SJCRH30 (cell line): ENCODE data around the gene PIP5KL1. TPM values are rescaled to one million over a fixed set of nuclear protein-coding genes. Genes with fewer than 3 reads are reported as not detected.

Source experiments
- DNase-seq, 2 experiments: peaks; one replicate each; pipeline ENCODE4 v3.0.0-alpha.2; 2015 to 2020
- H3K27ac ChIP-seq: fragments of 250-450 bp; sonication (Bioruptor Pico); 2 replicates; pipeline ENCODE4 v1.5.1; 2020; ENCODE audit warnings: mild to moderate bottlenecking, moderate library complexity
- H3K27me3 ChIP-seq: fragments of 250-450 bp; sonication (Bioruptor Pico); 2 replicates; pipeline ENCODE4 v1.5.1; 2020; ENCODE audit warnings: mild to moderate bottlenecking, moderate library complexity
- H3K36me3 ChIP-seq: fragments of 250-450 bp; sonication (Bioruptor Pico); 2 replicates; pipeline ENCODE4 v1.5.1; 2020; ENCODE audit warnings: mild to moderate bottlenecking, moderate library complexity
- H3K4me1 ChIP-seq: fragments of 250-450 bp; sonication (Bioruptor Pico); 2 replicates; pipeline ENCODE4 v1.5.1; 2020; ENCODE audit warnings: mild to moderate bottlenecking, moderate library complexity
- H3K4me3 ChIP-seq: fragments of 250-450 bp; sonication (Bioruptor Pico); 2 replicates; pipeline ENCODE4 v1.5.1; 2020; ENCODE audit warnings: mild to moderate bottlenecking, moderate library complexity
- H3K9me3 ChIP-seq: fragments of 250-450 bp; sonication (Bioruptor Pico); replicated peaks from 2 replicates; pipeline ENCODE4 v1.5.1; 2020; ENCODE audit warnings: mild to moderate bottlenecking, moderate library complexity
- total RNA-seq: library from RNA; depleted of rRNA; stranded (reverse); fragments of >200 nt; shearing (Covaris generic); gene quantifications from 2 replicates; pipeline ENCODE4 v1.2.3, GENCODE V29; 2014

PIP5KL1 gene
- total RNA-seq, 1 experiment from 2014 or later = 0.20 TPM

GRCh38 chr9:127934986-127935385 is 4.4 kb upstream of the PIP5KL1 start:
- Histone ChIP-seq H3K9me3 (no peaks in the 10 kb centered on the region), H3K4me3 (no peak overlapping the region), H3K27me3 (no peaks in the 10 kb centered on the region), H3K4me1 (peaks cover 18% of the 10 kb centered on the region), H3K27ac (no peak overlapping the region), H3K36me3 (no peaks in the 10 kb centered on the region)
- peak in 1 of 2 experiments; percentile 4 for DNase-seq

- H3K27me3 ChIP-seq = no peaks in the 10 kb centered on the region
- no peaks in the 10 kb centered on the region for H3K36me3 ChIP-seq
- no peak for DNase-seq
- H3K4me1 ChIP-seq = peaks cover 20% of the 10 kb centered on the region
- no peak overlapping the region for H3K4me3 ChIP-seq
- H3K27ac ChIP-seq = no peak overlapping the region
- no peaks in the 10 kb centered on the region for H3K9me3 ChIP-seq
Observed at GRCh38 chr9:127934248-127934647, 3.7 kb upstream of the PIP5KL1 start.

GRCh38 chr9:127931092-127931881 is 710 bp upstream of the PIP5KL1 start:
- H3K9me3 ChIP-seq = no peaks in the 10 kb centered on the region
- DNase-seq = peak; percentile 70 to 78
- H3K4me3 ChIP-seq = peak overlapping the region; percentile 65
- no peaks in the 10 kb centered on the region for H3K36me3 ChIP-seq
- H3K27me3 ChIP-seq = peaks cover 15% of the 10 kb centered on the region; the same call in 1 of the 2 replicates
- H3K27ac ChIP-seq = peak overlapping the region; percentile 39
- peaks cover 14% of the 10 kb centered on the region; the same call in 1 of the 2 replicates for H3K4me1 ChIP-seq

- DNase-seq = no peak
- H3K36me3 ChIP-seq = no peaks in the 10 kb centered on the region
- no peaks in the 10 kb centered on the region for H3K9me3 ChIP-seq
- H3K4me1 ChIP-seq = peaks cover 14% of the 10 kb centered on the region; the same call in 1 of the 2 replicates
- H3K27ac ChIP-seq = no peak overlapping the region
- peaks cover 31% of the 10 kb centered on the region for H3K27me3 ChIP-seq
- H3K4me3 ChIP-seq = no peak overlapping the region
Observed at GRCh38 chr9:127929625-127929979, 975 bp downstream of the PIP5KL1 start.

DNA sequence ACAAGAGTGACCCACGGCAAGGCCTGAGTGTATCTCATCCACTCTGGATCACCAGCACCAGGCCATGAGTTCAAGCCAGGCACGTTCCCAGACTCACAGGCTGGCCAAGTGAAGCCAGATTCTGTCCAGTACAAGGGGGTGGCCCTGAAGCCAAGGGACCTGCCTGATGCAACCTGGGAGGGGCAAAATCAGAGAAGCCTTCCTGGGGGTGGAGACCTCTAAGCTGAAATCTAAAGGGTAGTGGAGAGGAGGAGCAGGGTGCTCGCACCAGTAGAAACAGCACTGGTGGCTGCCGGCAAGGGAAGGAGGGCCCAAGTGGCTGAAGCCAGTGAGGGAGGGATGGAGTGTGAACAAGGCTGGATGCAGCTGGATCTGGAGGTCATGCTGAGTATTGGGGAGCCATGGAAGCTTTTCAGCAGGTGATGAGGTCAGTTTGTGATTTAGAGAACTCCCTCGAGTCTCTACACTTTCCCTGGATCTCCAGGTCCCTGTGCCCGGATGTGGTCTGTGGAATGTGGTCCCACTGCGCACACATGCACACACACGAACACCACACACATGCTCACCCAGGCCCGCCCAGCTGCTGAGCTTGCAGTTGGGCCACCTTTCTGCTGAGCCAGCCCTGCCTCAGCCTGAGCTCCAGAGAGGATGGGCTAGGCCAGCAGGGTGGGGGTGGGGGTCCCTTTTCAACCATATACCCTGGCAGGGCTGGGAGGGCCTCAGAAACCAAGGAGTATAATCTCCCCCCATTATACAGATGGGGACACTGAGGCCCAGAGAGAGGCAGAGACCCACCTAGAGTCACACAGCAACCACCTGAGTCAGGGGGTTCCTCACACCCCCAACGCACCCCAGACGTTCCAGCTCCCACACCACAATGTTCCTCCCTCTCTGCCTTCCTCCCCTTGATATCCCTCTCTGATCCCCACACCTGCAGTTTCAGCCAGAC is 1.6 kb downstream of the PIP5KL1 start:
- H3K4me3 ChIP-seq = no peak overlapping the region
- H3K4me1 ChIP-seq = peaks cover 14% of the 10 kb centered on the region; the same call in 1 of the 2 replicates
- no peaks in the 10 kb centered on the region for H3K36me3 ChIP-seq
- H3K27ac ChIP-seq = no peak overlapping the region
- peaks cover 31% of the 10 kb centered on the region for H3K27me3 ChIP-seq
- peak in 1 of 2 experiments; percentile 30 for DNase-seq
- H3K9me3 ChIP-seq = no peaks in the 10 kb centered on the region

GRCh38 chr9:127927988-127928675 is 2.4 kb downstream of the PIP5KL1 start:
- peaks cover 31% of the 10 kb centered on the region for H3K27me3 ChIP-seq
- H3K9me3 ChIP-seq = no peaks in the 10 kb centered on the region
- no peak overlapping the region for H3K27ac ChIP-seq
- DNase-seq = no peak
- H3K4me3 ChIP-seq = no peak overlapping the region
- H3K4me1 ChIP-seq = peaks cover 14% of the 10 kb centered on the region; the same call in 1 of the 2 replicates
- H3K36me3 ChIP-seq = no peaks in the 10 kb centered on the region

DNA sequence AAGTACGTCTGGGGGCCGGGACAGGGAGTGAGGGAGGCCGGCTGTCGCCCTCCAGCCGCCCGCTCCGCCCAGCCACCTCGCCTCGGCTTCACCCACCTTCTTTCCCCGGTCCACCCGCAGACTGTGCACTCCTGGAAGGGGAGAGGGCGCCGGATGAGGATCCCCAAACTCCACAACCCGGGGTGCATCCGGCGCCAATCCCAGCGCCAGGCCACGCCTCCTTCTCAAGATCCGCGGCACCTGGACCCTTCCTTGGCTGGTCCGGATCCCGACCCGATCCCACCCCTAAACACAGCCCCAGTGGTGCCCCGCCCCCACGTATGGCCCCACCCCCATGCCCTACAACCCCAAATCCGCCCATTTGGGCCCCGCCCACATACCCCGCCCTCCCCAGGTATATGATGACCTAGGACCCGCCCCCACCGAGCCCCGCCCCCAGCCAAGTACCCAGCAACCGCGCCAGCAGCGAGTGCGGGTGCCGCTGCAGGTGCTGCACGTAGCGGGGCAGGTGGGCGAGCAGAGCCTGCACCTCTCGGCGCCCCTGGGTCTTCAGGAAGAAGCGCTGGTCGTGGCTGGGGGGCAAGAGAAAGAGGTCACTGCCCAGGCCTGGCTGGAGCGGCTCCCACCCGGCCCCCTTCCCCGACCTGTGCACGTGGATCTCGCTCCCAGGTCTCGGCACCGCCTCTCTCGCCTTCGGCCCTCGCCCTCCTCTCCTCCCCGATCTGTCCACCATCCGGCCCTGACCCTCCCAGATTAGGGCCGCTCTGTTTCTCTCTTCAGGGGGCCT is 3.2 kb downstream of the PIP5KL1 start:
- Histone ChIP-seq H3K4me3 (no peak overlapping the region), H3K27me3 (peaks cover 31% of the 10 kb centered on the region), H3K36me3 (no peaks in the 10 kb centered on the region), H3K4me1 (peaks cover 14% of the 10 kb centered on the region; the same call in 1 of the 2 replicates), H3K9me3 (no peaks in the 10 kb centered on the region), H3K27ac (no peak overlapping the region)
- DNase-seq = no peak

DNA sequence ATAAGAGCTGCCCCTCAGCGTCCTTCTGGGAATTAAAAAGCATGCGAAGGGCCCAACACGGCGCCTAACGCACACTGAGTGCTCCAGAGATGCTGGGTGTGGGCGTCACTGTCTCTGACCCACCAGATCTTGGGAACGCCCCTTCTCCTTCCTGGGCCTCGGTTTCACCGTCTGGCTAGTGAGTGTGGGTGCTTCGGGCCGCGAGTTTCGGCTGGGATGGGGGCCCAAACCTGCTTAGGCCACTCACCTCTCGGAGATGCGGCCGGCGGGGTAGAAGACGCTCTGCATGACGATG is 3.7 kb downstream of the PIP5KL1 start:
- DNase-seq = no peak
- Histone ChIP-seq H3K36me3 (no peaks in the 10 kb centered on the region), H3K27me3 (peaks cover 31% of the 10 kb centered on the region), H3K4me1 (peaks cover 14% of the 10 kb centered on the region; the same call in 1 of the 2 replicates), H3K9me3 (no peaks in the 10 kb centered on the region), H3K4me3 (no peak overlapping the region), H3K27ac (no peak overlapping the region)

GRCh38 chr9:127925959-127926905 is 4.3 kb downstream of the PIP5KL1 start:
- Histone ChIP-seq H3K4me3 (no peak overlapping the region), H3K36me3 (no peaks in the 10 kb centered on the region), H3K27ac (no peak overlapping the region), H3K27me3 (peaks cover 31% of the 10 kb centered on the region), H3K9me3 (no peaks in the 10 kb centered on the region), H3K4me1 (peaks cover 8% of the 10 kb centered on the region; the same call in 1 of the 2 replicates)
- no peak for DNase-seq

DNA sequence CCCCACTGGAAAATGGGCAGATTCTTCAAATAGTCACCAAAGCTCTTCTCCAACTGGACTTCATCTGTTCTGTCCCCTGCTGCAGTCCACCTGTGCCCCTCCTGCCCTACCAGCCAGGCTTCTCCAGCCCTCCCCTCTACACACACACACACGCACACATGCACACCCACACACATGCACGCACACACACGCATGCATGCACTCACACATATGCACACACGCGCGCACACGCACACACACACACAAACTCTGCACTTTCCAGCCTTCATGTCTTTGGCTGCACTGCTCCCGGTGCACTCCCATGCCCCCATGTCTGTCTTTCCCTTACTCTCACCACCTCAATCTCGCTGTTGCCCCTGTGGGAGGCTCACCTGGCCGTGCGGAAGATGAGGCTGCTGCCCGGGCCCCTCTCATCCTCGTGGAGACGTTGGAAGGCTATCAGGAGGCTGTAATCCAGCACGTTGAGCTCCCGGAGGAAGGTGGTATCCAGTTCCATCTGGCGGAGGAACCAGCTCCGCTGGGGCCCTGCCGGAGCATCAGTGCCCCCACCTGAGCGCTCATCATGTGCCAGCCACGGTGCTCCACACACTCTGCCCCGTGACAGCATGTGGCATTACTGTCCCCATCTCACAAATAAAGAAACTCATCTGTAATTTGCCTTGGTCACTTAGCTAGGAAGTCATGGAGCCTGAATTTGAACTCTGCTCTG is 5.7 kb downstream of the PIP5KL1 start:
- Histone ChIP-seq H3K27me3 (peaks cover 31% of the 10 kb centered on the region), H3K9me3 (no peaks in the 10 kb centered on the region), H3K36me3 (no peaks in the 10 kb centered on the region), H3K4me1 (peaks cover under 1% of the 10 kb centered on the region; the same call in 1 of the 2 replicates), H3K27ac (no peak overlapping the region), H3K4me3 (no peak overlapping the region)
- no peak for DNase-seq

DNA sequence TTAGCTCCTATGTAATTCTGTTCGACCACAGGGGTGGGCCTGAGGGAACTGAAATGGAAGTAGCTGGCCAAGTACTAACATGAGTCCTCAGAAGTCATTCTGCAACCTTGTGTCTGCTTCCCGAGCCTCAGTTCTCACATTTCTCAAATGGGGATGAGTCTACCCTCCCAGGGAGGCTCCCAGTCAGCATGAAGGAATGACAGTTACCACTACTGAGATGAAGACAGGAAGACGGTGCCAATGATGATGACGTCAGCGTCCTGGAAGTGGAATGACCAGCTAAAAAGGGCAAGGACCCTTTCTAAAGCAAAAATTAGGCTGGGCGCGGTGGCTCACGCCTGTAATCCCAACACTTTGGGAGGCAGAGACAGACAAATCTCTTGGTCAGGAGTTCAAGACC is 6.8 kb downstream of the PIP5KL1 start:
- H3K27ac ChIP-seq = no peak overlapping the region
- H3K27me3 ChIP-seq = peaks cover 31% of the 10 kb centered on the region
- no peaks in the 10 kb centered on the region for H3K9me3 ChIP-seq
- no peak overlapping the region for H3K4me3 ChIP-seq
- peaks cover 5% of the 10 kb centered on the region; the same call in 1 of the 2 replicates for H3K4me1 ChIP-seq
- DNase-seq = no peak
- no peaks in the 10 kb centered on the region for H3K36me3 ChIP-seq

DNA sequence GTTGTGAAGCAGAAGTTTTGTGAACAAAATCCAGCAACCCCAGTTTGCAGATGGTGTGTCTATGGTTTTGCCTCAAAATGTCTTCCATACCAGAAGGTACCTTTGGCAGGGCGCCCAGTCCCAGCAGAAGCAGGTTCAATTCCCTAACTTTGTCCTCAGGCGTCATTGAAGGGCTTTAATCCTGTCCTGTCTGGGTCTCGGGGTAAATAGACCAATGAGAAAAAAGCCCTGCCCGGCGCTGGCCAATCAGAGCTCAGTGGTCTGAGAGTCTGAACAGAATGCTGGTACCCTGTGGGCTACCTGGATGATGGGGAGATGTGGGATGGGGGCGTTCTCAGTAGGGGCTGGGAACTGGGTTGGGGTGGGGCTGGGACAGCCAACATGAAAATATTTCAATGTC is 7.5 kb downstream of the PIP5KL1 start:
- Histone ChIP-seq H3K27ac (no peak overlapping the region), H3K9me3 (no peaks in the 10 kb centered on the region), H3K4me1 (peaks cover 12% of the 10 kb centered on the region), H3K36me3 (no peaks in the 10 kb centered on the region), H3K4me3 (no peak overlapping the region), H3K27me3 (peaks cover 25% of the 10 kb centered on the region)
- peak in 1 of 2 experiments; percentile 59 for DNase-seq
